K562 (cell line): ENCODE data around the gene KIF1A.

Source experiments
- MCM5 ChIP-seq: fragments of 450-650 bp; IDR thresholded peaks from 2 replicates; pipeline ENCODE4 v1.6.1; 2016; ENCODE audit warnings: low read depth
- ZNF274 ChIP-seq: IDR thresholded peaks from 2 replicates; pipeline ENCODE4 v1.6.1; 2011; ENCODE audit warnings: low read depth, mild to moderate bottlenecking, low read length, moderate library complexity, borderline replicate concordance
- ZZZ3 ChIP-seq: fragments of 450-650 bp; IDR thresholded peaks from 2 replicates; pipeline ENCODE4 v1.6.1; 2016; ENCODE audit warnings: antibody characterized with exemption, mild to moderate bottlenecking, moderate library complexity

- TF ChIP-seq ZZZ3 = no peak
- TF ChIP-seq ZNF274 = no peak
- TF ChIP-seq MCM5 = no peak
Measured at GRCh38 chr2:240857039-240858008, 37.3 kb upstream of the KIF1A start.
